Measurements from ENCODE around the gene PYGO2.

DNA sequence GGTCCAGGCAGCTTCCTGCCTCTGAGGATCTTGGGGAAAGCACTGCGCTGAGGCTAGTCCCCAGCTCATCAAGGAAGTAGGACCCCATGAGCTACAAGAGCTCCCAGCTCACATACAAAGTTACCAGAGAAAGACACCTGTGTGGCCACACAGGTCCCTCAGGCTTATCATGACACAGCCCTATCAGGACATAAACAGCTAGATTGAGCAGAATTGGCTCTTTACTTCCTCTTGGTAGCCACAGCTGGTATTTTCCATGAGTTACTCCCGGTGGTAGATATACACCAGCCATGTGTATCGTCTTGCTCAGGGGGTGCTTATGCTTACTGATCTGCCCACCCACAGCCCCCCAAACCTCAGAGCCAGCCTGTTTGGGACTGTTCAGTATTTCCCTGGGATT is 33.0 kb upstream of the PYGO2 start:
- TF ChIP-seq, protein P1, sequence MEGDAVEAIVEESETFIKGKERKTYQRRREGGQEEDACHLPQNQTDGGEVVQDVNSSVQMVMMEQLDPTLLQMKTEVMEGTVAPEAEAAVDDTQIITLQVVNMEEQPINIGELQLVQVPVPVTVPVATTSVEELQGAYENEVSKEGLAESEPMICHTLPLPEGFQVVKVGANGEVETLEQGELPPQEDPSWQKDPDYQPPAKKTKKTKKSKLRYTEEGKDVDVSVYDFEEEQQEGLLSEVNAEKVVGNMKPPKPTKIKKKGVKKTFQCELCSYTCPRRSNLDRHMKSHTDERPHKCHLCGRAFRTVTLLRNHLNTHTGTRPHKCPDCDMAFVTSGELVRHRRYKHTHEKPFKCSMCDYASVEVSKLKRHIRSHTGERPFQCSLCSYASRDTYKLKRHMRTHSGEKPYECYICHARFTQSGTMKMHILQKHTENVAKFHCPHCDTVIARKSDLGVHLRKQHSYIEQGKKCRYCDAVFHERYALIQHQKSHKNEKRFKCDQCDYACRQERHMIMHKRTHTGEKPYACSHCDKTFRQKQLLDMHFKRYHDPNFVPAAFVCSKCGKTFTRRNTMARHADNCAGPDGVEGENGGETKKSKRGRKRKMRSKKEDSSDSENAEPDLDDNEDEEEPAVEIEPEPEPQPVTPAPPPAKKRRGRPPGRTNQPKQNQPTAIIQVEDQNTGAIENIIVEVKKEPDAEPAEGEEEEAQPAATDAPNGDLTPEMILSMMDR (IDR thresholded peaks at IDR 0.05): no peak
- no peak for TF ChIP-seq POLR2A (IDR thresholded peaks at IDR 0.05)

Data from testis (tissue), 2 donors.